Endometrium (tissue), 2 donors: ENCODE measurements around the gene IPO13.

Experiments
- FAIRE-seq: peaks from 2 replicates; lab custom pipeline; 2012; peaks lifted over from hg19 to GRCh38; lab: Jason Lieb, UNC
- donor health status: control.
- donor health status: control.

IPO13 gene

GRCh38 chr1:43987159-43987902, 40.6 kb downstream of the IPO13 start:
- no peak for FAIRE-seq

- FAIRE-seq, result no peak
These were observed 43.8 kb downstream of the IPO13 start for GRCh38 chr1:43990271-43991199.

- FAIRE-seq, result no peak
These were observed 44.4 kb downstream of the IPO13 start for GRCh38 chr1:43991200-43991475.

- no peak for FAIRE-seq
These were observed 44.9 kb downstream of the IPO13 start, which contains the start of gene CCDC24 for GRCh38 chr1:43991476-43992231. CCDC24 (plus strand) TSS chr1:43991599; CDS start chr1:43991879, 280 bp downstream.

- FAIRE-seq, result no peak
These were observed 45.7 kb downstream of the IPO13 start for GRCh38 chr1:43992232-43992995.

- FAIRE-seq, result no peak
These were observed 46.6 kb downstream of the IPO13 start for GRCh38 chr1:43993206-43993914.

GRCh38 chr1:43994071-43994470, 47.3 kb downstream of the IPO13 start:
- FAIRE-seq, result no peak

GRCh38 chr1:43994794-43995790, 48.3 kb downstream of the IPO13 start:
- no peak for FAIRE-seq

- FAIRE-seq, result no peak
These were observed 49.4 kb downstream of the IPO13 start for GRCh38 chr1:43995984-43996732.

- no peak for FAIRE-seq
These were observed 50.0 kb downstream of the IPO13 start for GRCh38 chr1:43996733-43997115.

GRCh38 chr1:43997295-43997999, 50.7 kb downstream of the IPO13 start:
- no peak for FAIRE-seq

GRCh38 chr1:43998000-43998378, 51.2 kb downstream of the IPO13 start:
- FAIRE-seq, result no peak

- FAIRE-seq, result no peak
These were observed 52.7 kb downstream of the IPO13 start for GRCh38 chr1:43999455-43999854.

GRCh38 chr1:44000122-44000665, 53.4 kb downstream of the IPO13 start:
- no peak for FAIRE-seq

GRCh38 chr1:44002165-44002564, 55.4 kb downstream of the IPO13 start:
- no peak for FAIRE-seq

- FAIRE-seq, result no peak
These were observed 55.9 kb downstream of the IPO13 start for GRCh38 chr1:44002606-44003157.

- FAIRE-seq, result no peak
These were observed 61.5 kb downstream of the IPO13 start for GRCh38 chr1:44008259-44008658.

- FAIRE-seq, result no peak
These were observed 64.3 kb downstream of the IPO13 start for GRCh38 chr1:44010935-44011471.
